ENCODE measurements around the gene NBL1.

Gene NBL1

GRCh38 chr1:19656780-19657466 is 12.8 kb downstream of the NBL1 start:
- Histone ChIP-seq H3K23ac (ENCODE audit: low read depth, low read length, poor library complexity) (no peak overlapping the region), H2BK5ac (ENCODE audit: low read length) (no peak overlapping the region), H3K36me3 (replicated peaks in 1 of 2; ENCODE audit: control insufficient read depth in 2 of 2, insufficient read depth in 2 of 2, low read length in 2 of 2) (no peaks in the 10 kb centered on the region), H3K4me1 (ENCODE audit: control insufficient read depth in 2 of 2, insufficient read depth in 1 of 2, low read depth in 1 of 2, low read length in 2 of 2) (peaks cover 1 to 20% of the 10 kb centered on the region in 2 donors), H2BK120ac (ENCODE audit: low read depth, low read length) (no peak overlapping the region), H3K4me2 (ENCODE audit: insufficient read depth, low read length, poor library complexity, severe bottlenecking) (no peak overlapping the region), H4K91ac (ENCODE audit: low read depth, low read length, poor library complexity) (no peak overlapping the region), H3K4ac (ENCODE audit: low read length) (no peak overlapping the region), H3K9ac (ENCODE audit: low read depth, low read length, poor library complexity) (no peak overlapping the region), H2AK5ac (ENCODE audit: low read depth, low read length) (peak overlapping the region; percentile 19), H3K27me3 (ENCODE audit: control insufficient read depth in 3 of 3, insufficient read depth in 3 of 3, low read depth in 1 of 3, low read length in 3 of 3) (peaks cover 0 to 4% (median 2%) of the 10 kb centered on the region in 3 experiments), H4K8ac (ENCODE audit: low read depth, low read length) (no peak overlapping the region), H3K18ac (ENCODE audit: low read length) (no peak overlapping the region), H2BK12ac (ENCODE audit: low read length) (no peak overlapping the region), H2BK15ac (ENCODE audit: low read length) (no peak overlapping the region), H3K27ac (replicated peaks; ENCODE audit: low read length) (no peak overlapping the region), H2AFZ (ENCODE audit: low read length) (peak overlapping the region; percentile 6), H3K79me1 (ENCODE audit: low read depth, low read length) (no peaks in the 10 kb centered on the region), H3K9me3 (replicated peaks in 1 of 2; ENCODE audit: control insufficient read depth in 2 of 2, insufficient read depth in 1 of 2, low read depth in 1 of 2, low read length in 2 of 2) (no peaks in the 10 kb centered on the region), H3K4me3 (ENCODE audit: low read length in 2 of 2) (no peak overlapping the region), H3K14ac (ENCODE audit: low read length) (no peak overlapping the region)
- no peak for DNase-seq (ENCODE audit: low spot score)
- WGBS, 2 donors (ENCODE audit: extremely low coverage in 2 of 2, insufficient read length in 2 of 2, insufficient replicate concordance in 1 of 2): no CpG with 5 or more reads among the region's 15 CpGs

GRCh38 chr1:19657511-19657910 is 13.4 kb downstream of the NBL1 start:
- Histone ChIP-seq H3K27ac (replicated peaks; ENCODE audit: low read length) (no peak overlapping the region), H3K4me1 (ENCODE audit: control insufficient read depth in 2 of 2, insufficient read depth in 1 of 2, low read depth in 1 of 2, low read length in 2 of 2) (peaks cover 1 to 20% of the 10 kb centered on the region in 2 donors), H3K4me2 (ENCODE audit: insufficient read depth, low read length, poor library complexity, severe bottlenecking) (no peak overlapping the region), H3K9me3 (replicated peaks in 1 of 2; ENCODE audit: control insufficient read depth in 2 of 2, insufficient read depth in 1 of 2, low read depth in 1 of 2, low read length in 2 of 2) (no peaks in the 10 kb centered on the region), H3K79me1 (ENCODE audit: low read depth, low read length) (no peaks in the 10 kb centered on the region), H2BK5ac (ENCODE audit: low read length) (no peak overlapping the region), H4K8ac (ENCODE audit: low read depth, low read length) (no peak overlapping the region), H3K36me3 (replicated peaks in 1 of 2; ENCODE audit: control insufficient read depth in 2 of 2, insufficient read depth in 2 of 2, low read length in 2 of 2) (no peaks in the 10 kb centered on the region), H2BK15ac (ENCODE audit: low read length) (no peak overlapping the region), H3K9ac (ENCODE audit: low read depth, low read length, poor library complexity) (no peak overlapping the region), H4K91ac (ENCODE audit: low read depth, low read length, poor library complexity) (no peak overlapping the region), H2AK5ac (ENCODE audit: low read depth, low read length) (no peak overlapping the region), H3K27me3 (ENCODE audit: control insufficient read depth in 3 of 3, insufficient read depth in 3 of 3, low read depth in 1 of 3, low read length in 3 of 3) (peaks cover 0 to 9% (median 2%) of the 10 kb centered on the region in 3 experiments), H2BK120ac (ENCODE audit: low read depth, low read length) (no peak overlapping the region), H3K23ac (ENCODE audit: low read depth, low read length, poor library complexity) (no peak overlapping the region), H3K4ac (ENCODE audit: low read length) (no peak overlapping the region), H3K4me3 (ENCODE audit: low read length in 2 of 2) (no peak overlapping the region), H3K18ac (ENCODE audit: low read length) (peak overlapping the region; percentile 35), H3K14ac (ENCODE audit: low read length) (no peak overlapping the region), H2AFZ (ENCODE audit: low read length) (peak overlapping the region; percentile 6), H2BK12ac (ENCODE audit: low read length) (no peak overlapping the region)
- WGBS, 2 donors (ENCODE audit: extremely low coverage in 2 of 2, insufficient read length in 2 of 2, insufficient replicate concordance in 1 of 2): no CpG with 5 or more reads among the region's 10 CpGs
- DNase-seq (ENCODE audit: low spot score): no peak

GRCh38 chr1:19658186-19658585 is 14.1 kb downstream of the NBL1 start:
- H2BK15ac ChIP-seq (ENCODE audit: low read length): no peak overlapping the region
- no peak overlapping the region for H3K9ac ChIP-seq (ENCODE audit: low read depth, low read length, poor library complexity)
- peak overlapping the region; percentile 66 for H2BK5ac ChIP-seq (ENCODE audit: low read length)
- H3K4me2 ChIP-seq (ENCODE audit: insufficient read depth, low read length, poor library complexity, severe bottlenecking): no peak overlapping the region
- no peak overlapping the region for H4K91ac ChIP-seq (ENCODE audit: low read depth, low read length, poor library complexity)
- no peak overlapping the region for H2BK12ac ChIP-seq (ENCODE audit: low read length)
- H2AFZ ChIP-seq (ENCODE audit: low read length): no peak overlapping the region
- H3K18ac ChIP-seq (ENCODE audit: low read length): no peak overlapping the region
- no peak overlapping the region for H2BK120ac ChIP-seq (ENCODE audit: low read depth, low read length)
- H3K4ac ChIP-seq (ENCODE audit: low read length): no peak overlapping the region
- H3K4me1 ChIP-seq (ENCODE audit: control insufficient read depth in 2 of 2, insufficient read depth in 1 of 2, low read depth in 1 of 2, low read length in 2 of 2): peaks cover 1 to 20% of the 10 kb centered on the region in 2 donors
- DNase-seq (ENCODE audit: low spot score): no peak
- peaks cover 0 to 15% (median 6%) of the 10 kb centered on the region in 3 experiments for H3K27me3 ChIP-seq (ENCODE audit: control insufficient read depth in 3 of 3, insufficient read depth in 3 of 3, low read depth in 1 of 3, low read length in 3 of 3)
- peak overlapping the region; percentile 26 for H2AK5ac ChIP-seq (ENCODE audit: low read depth, low read length)
- H3K79me1 ChIP-seq (ENCODE audit: low read depth, low read length): no peaks in the 10 kb centered on the region
- H3K4me3 ChIP-seq (ENCODE audit: low read length in 2 of 2): no peak overlapping the region
- H3K9me3 ChIP-seq (replicated peaks in 1 of 2; ENCODE audit: control insufficient read depth in 2 of 2, insufficient read depth in 1 of 2, low read depth in 1 of 2, low read length in 2 of 2): no peaks in the 10 kb centered on the region
- no peak overlapping the region for H3K27ac ChIP-seq (replicated peaks; ENCODE audit: low read length)
- H3K14ac ChIP-seq (ENCODE audit: low read length): no peak overlapping the region
- WGBS, 2 donors (ENCODE audit: extremely low coverage in 2 of 2, insufficient read length in 2 of 2, insufficient replicate concordance in 1 of 2): no CpG with 5 or more reads among the region's 13 CpGs
- H3K36me3 ChIP-seq (replicated peaks in 1 of 2; ENCODE audit: control insufficient read depth in 2 of 2, insufficient read depth in 2 of 2, low read length in 2 of 2): no peaks in the 10 kb centered on the region
- no peak overlapping the region for H4K8ac ChIP-seq (ENCODE audit: low read depth, low read length)
- H3K23ac ChIP-seq (ENCODE audit: low read depth, low read length, poor library complexity): peak overlapping the region; percentile 46

GRCh38 chr1:19661721-19662228 is 17.7 kb downstream of the NBL1 start:
- Histone ChIP-seq H3K23ac (ENCODE audit: low read depth, low read length, poor library complexity) (no peak overlapping the region), H4K8ac (ENCODE audit: low read depth, low read length) (no peak overlapping the region), H3K79me1 (ENCODE audit: low read depth, low read length) (peaks cover 2% of the 10 kb centered on the region), H2BK5ac (ENCODE audit: low read length) (no peak overlapping the region), H2BK15ac (ENCODE audit: low read length) (no peak overlapping the region), H2BK12ac (ENCODE audit: low read length) (no peak overlapping the region), H3K27me3 (ENCODE audit: control insufficient read depth in 3 of 3, insufficient read depth in 3 of 3, low read depth in 1 of 3, low read length in 3 of 3) (peaks cover 20 to 49% (median 38%) of the 10 kb centered on the region in 3 experiments), H3K4ac (ENCODE audit: low read length) (no peak overlapping the region), H3K9ac (ENCODE audit: low read depth, low read length, poor library complexity) (no peak overlapping the region), H4K91ac (ENCODE audit: low read depth, low read length, poor library complexity) (no peak overlapping the region), H2AFZ (ENCODE audit: low read length) (no peak overlapping the region), H3K27ac (replicated peaks; ENCODE audit: low read length) (no peak overlapping the region), H3K4me2 (ENCODE audit: insufficient read depth, low read length, poor library complexity, severe bottlenecking) (no peak overlapping the region), H2AK5ac (ENCODE audit: low read depth, low read length) (no peak overlapping the region), H3K9me3 (replicated peaks in 1 of 2; ENCODE audit: control insufficient read depth in 2 of 2, insufficient read depth in 1 of 2, low read depth in 1 of 2, low read length in 2 of 2) (peaks cover 0 to 2% of the 10 kb centered on the region in 2 donors), H3K14ac (ENCODE audit: low read length) (no peak overlapping the region), H3K4me1 (ENCODE audit: control insufficient read depth in 2 of 2, insufficient read depth in 1 of 2, low read depth in 1 of 2, low read length in 2 of 2) (peaks cover 0 to 12% of the 10 kb centered on the region in 2 donors), H3K36me3 (replicated peaks in 1 of 2; ENCODE audit: control insufficient read depth in 2 of 2, insufficient read depth in 2 of 2, low read length in 2 of 2) (no peaks in the 10 kb centered on the region), H3K18ac (ENCODE audit: low read length) (no peak overlapping the region), H2BK120ac (ENCODE audit: low read depth, low read length) (no peak overlapping the region), H3K4me3 (ENCODE audit: low read length in 2 of 2) (no peak overlapping the region)
- WGBS, 2 donors (ENCODE audit: extremely low coverage in 2 of 2, insufficient read length in 2 of 2, insufficient replicate concordance in 1 of 2): no CpG with 5 or more reads among the region's 9 CpGs
- no peak for DNase-seq (ENCODE audit: low spot score)

Measured in neuronal stem cell (in vitro differentiated cells).